Medulla oblongata (tissue), 1 donor: ENCODE measurements around the gene CLIC3.

ENCODE experiments used
- DNase-seq: peaks from one replicate; pipeline ENCODE4 v3.0.0-alpha.2; 2015; ENCODE audit errors: extremely low spot score

Gene CLIC3

GRCh38 chr9:137000177-137000930 lies 4.0 kb upstream of the CLIC3 start:
- peak; percentile 24 for DNase-seq

- DNase-seq, result no peak
These were observed 1.5 kb upstream of the CLIC3 start for GRCh38 chr9:136997830-136998234.

- no peak for DNase-seq
These were observed 1.0 kb upstream of the CLIC3 start for GRCh38 chr9:136997371-136997770.

- peak; percentile 47 for DNase-seq
These were observed 526 bp downstream of the CLIC3 start for GRCh38 chr9:136995772-136996311.

- DNase-seq, result no peak
These were observed 1.0 kb downstream of the CLIC3 start for GRCh38 chr9:136995362-136995761.

- DNase-seq, result no peak
These were observed 1.5 kb downstream of the CLIC3 start for GRCh38 chr9:136994888-136995230.

- no peak for DNase-seq
These were observed 2.0 kb downstream of the CLIC3 start for GRCh38 chr9:136994180-136994887.

- no peak for DNase-seq
These were observed 3.5 kb downstream of the CLIC3 start for GRCh38 chr9:136992819-136993369.

GRCh38 chr9:136991993-136992818 lies 4.2 kb downstream of the CLIC3 start, which contains the start of gene PAXX:
PAXX (plus strand) TSS chr9:136992422; CDS start chr9:136992444, 22 bp downstream.
- DNase-seq, result peak; percentile 90

GRCh38 chr9:136990242-136990911 lies 6.0 kb downstream of the CLIC3 start:
- no peak for DNase-seq

- no peak for DNase-seq
These were observed 7.5 kb downstream of the CLIC3 start for GRCh38 chr9:136988872-136989271.

GRCh38 chr9:136985853-136986252 lies 10.5 kb downstream of the CLIC3 start:
- no peak for DNase-seq

GRCh38 chr9:136985027-136985602 lies 11.3 kb downstream of the CLIC3 start:
- DNase-seq, result peak; percentile 13

GRCh38 chr9:136984464-136985026 lies 11.8 kb downstream of the CLIC3 start:
- DNase-seq, result peak; percentile 17

- peak; percentile 48 for DNase-seq
These were observed 12.6 kb downstream of the CLIC3 start for GRCh38 chr9:136983656-136984314.

GRCh38 chr9:136983167-136983566 lies 13.2 kb downstream of the CLIC3 start:
- DNase-seq, result peak; percentile 43

GRCh38 chr9:136982232-136983051 lies 13.9 kb downstream of the CLIC3 start, which contains the start of gene LCNL1:
LCNL1 (plus strand) TSS chr9:136982993; CDS start chr9:136983587, 594 bp downstream.
- peak; percentile 69 for DNase-seq

GRCh38 chr9:136981588-136982231 lies 14.7 kb downstream of the CLIC3 start:
- peak; percentile 82 for DNase-seq
